ENCODE results near the gene FOXN3.

- TF ChIP-seq YY1 (IDR thresholded peaks at IDR 0.05; ENCODE audit: insufficient read depth, insufficient read length) (no peak), ZNF274 (IDR thresholded peaks at IDR 0.05; ENCODE audit: low read depth, low read length) (no peak), SUZ12 (IDR thresholded peaks at IDR 0.05; ENCODE audit: extremely low read depth, insufficient read depth, insufficient read length) (no peak)
Observed at GRCh38 chr14:89370381-89370780, 46.7 kb downstream of the FOXN3 start.

All from NT2/D1 (cell line).